PFSK-1 (cell line): ENCODE measurements around the gene SELENOP. TPM values are rescaled to one million over a fixed set of nuclear protein-coding genes. Genes with fewer than 3 reads are reported as not detected.

Experiments
- FOXP2 ChIP-seq: optimal IDR thresholded peaks from 2 replicates; pipeline ENCODE3; 2011; ENCODE audit warnings: borderline replicate concordance, control low read depth, inconsistent platforms; ENCODE audit not compliant: insufficient read depth; ENCODE audit errors: extremely low read length, extremely low read depth
- POLR2AphosphoS5 ChIP-seq: IDR thresholded peaks from 2 replicates; pipeline ENCODE4 v1.6.1; 2012; ENCODE audit warnings: low read depth, mild to moderate bottlenecking, control low read depth, low read length, moderate library complexity
- SIN3A ChIP-seq: IDR thresholded peaks from 2 replicates; pipeline ENCODE4 v1.6.1; 2012; ENCODE audit warnings: mild to moderate bottlenecking, low read length, moderate library complexity, borderline replicate concordance; ENCODE audit not compliant: insufficient read depth
- TAF1 ChIP-seq: IDR thresholded peaks from 2 replicates; pipeline ENCODE4 v1.6.1; 2012; ENCODE audit warnings: low read length, control low read depth, borderline replicate concordance; ENCODE audit not compliant: insufficient read depth
- polyA plus RNA-seq: library from polyadenylated mRNA; unstranded; fragments of >200 nt; gene quantifications from one replicate; pipeline ENCODE4 v1.2.1, GENCODE V29; 2012; ENCODE audit warnings: low read depth, missing spikeins; ENCODE audit not compliant: insufficient read length
- TF ChIP-seq, protein P1 (sequence below), 2 experiments: IDR thresholded peaks; 2 replicates each; pipeline versions ENCODE4 v1.6.1 to v1.8.0; 2011 to 2012; ENCODE audit warnings: low read depth in 2 of 2, low read length in 2 of 2, control low read depth in 1 of 2, inconsistent platforms in 1 of 2, mild to moderate bottlenecking in 1 of 2, moderate library complexity in 1 of 2; ENCODE audit not compliant: insufficient read depth in 1 of 2

Gene SELENOP, protein sequence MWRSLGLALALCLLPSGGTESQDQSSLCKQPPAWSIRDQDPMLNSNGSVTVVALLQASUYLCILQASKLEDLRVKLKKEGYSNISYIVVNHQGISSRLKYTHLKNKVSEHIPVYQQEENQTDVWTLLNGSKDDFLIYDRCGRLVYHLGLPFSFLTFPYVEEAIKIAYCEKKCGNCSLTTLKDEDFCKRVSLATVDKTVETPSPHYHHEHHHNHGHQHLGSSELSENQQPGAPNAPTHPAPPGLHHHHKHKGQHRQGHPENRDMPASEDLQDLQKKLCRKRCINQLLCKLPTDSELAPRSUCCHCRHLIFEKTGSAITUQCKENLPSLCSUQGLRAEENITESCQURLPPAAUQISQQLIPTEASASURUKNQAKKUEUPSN
- polyA plus RNA-seq: not detected

GRCh38 chr5:42811591-42812446 is at the start of gene SELENOP:
Gene SELENOP (minus strand): TSS chr5:42811892. CDS start chr5:42808353, 3,539 bp downstream.
- TF ChIP-seq, protein P1, sequence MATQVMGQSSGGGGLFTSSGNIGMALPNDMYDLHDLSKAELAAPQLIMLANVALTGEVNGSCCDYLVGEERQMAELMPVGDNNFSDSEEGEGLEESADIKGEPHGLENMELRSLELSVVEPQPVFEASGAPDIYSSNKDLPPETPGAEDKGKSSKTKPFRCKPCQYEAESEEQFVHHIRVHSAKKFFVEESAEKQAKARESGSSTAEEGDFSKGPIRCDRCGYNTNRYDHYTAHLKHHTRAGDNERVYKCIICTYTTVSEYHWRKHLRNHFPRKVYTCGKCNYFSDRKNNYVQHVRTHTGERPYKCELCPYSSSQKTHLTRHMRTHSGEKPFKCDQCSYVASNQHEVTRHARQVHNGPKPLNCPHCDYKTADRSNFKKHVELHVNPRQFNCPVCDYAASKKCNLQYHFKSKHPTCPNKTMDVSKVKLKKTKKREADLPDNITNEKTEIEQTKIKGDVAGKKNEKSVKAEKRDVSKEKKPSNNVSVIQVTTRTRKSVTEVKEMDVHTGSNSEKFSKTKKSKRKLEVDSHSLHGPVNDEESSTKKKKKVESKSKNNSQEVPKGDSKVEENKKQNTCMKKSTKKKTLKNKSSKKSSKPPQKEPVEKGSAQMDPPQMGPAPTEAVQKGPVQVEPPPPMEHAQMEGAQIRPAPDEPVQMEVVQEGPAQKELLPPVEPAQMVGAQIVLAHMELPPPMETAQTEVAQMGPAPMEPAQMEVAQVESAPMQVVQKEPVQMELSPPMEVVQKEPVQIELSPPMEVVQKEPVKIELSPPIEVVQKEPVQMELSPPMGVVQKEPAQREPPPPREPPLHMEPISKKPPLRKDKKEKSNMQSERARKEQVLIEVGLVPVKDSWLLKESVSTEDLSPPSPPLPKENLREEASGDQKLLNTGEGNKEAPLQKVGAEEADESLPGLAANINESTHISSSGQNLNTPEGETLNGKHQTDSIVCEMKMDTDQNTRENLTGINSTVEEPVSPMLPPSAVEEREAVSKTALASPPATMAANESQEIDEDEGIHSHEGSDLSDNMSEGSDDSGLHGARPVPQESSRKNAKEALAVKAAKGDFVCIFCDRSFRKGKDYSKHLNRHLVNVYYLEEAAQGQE (IDR thresholded peaks at IDR 0.05; ENCODE audit: insufficient read depth in 1 of 2, low read depth in 2 of 2, low read length in 2 of 2): no peak
- TF ChIP-seq SIN3A (no peak), FOXP2 (no peak)

GRCh38 chr5:42858687-42859086 is 47.0 kb upstream of the SELENOP start:
- TF ChIP-seq FOXP2: no peak
- no peak for TF ChIP-seq TAF1
- TF ChIP-seq POLR2AphosphoS5: no peak
- TF ChIP-seq, protein P1 (IDR thresholded peaks at IDR 0.05; ENCODE audit: insufficient read depth in 1 of 2, low read depth in 2 of 2, low read length in 2 of 2): no peak
- no peak for TF ChIP-seq SIN3A

GRCh38 chr5:42858031-42858643 is 46.4 kb upstream of the SELENOP start:
- TF ChIP-seq POLR2AphosphoS5: no peak
- TF ChIP-seq, protein P1 (IDR thresholded peaks at IDR 0.05; ENCODE audit: insufficient read depth in 1 of 2, low read depth in 2 of 2, low read length in 2 of 2): no peak
- no peak for TF ChIP-seq FOXP2
- no peak for TF ChIP-seq TAF1
- no peak for TF ChIP-seq SIN3A

DNA sequence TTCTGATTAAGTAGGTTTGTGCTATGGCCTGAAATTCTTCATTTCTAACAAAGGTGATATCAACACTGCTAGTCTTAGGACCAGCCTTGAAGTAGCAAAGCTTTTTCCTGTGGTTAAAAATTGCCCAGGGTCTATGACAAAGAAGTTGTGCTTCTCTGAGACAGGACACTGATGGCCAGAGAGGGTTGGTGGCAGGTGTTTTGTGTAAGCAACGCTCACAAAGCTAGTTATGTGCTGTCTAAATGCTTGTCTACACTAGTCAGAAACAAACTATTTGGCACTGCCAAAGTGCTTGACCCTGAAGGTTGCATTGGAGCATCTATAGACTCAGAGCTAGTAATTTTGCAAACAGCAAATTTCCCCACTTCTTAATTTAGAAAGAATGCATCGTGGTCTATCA is 44.1 kb upstream of the SELENOP start:
- TF ChIP-seq POLR2AphosphoS5: no peak
- no peak for TF ChIP-seq SIN3A
- TF ChIP-seq, protein P1 (IDR thresholded peaks at IDR 0.05; ENCODE audit: insufficient read depth in 1 of 2, low read depth in 2 of 2, low read length in 2 of 2): no peak
- no peak for TF ChIP-seq FOXP2
- TF ChIP-seq TAF1: no peak
